Measurements from ENCODE around the gene RPL31.

RPL31 gene

GRCh38 chr2:101001691-101002561 lies at the start of gene RPL31:
TSS of gene RPL31 (plus strand) at chr2:101002289. CDS start at chr2:101002702, 413 bp downstream.
- DNase-seq: peak; percentile 98

GRCh38 chr2:100952512-100952911 lies 49.6 kb upstream of the RPL31 start:
- DNase-seq: no peak

GRCh38 chr2:100953406-100954043 lies 48.6 kb upstream of the RPL31 start:
- DNase-seq: no peak

- no peak for DNase-seq
Observed at GRCh38 chr2:100954044-100954420, 48.1 kb upstream of the RPL31 start.

GRCh38 chr2:100955226-100955625 lies 46.9 kb upstream of the RPL31 start:
- DNase-seq: no peak

GRCh38 chr2:100956081-100956480 lies 46.0 kb upstream of the RPL31 start:
- DNase-seq: no peak

- DNase-seq: peak; percentile 99
Observed at GRCh38 chr2:100957996-100958653, 44.0 kb upstream of the RPL31 start.

- DNase-seq: peak; percentile 76
Observed at GRCh38 chr2:100959225-100959880, 42.7 kb upstream of the RPL31 start.

- DNase-seq: no peak
Observed at GRCh38 chr2:100960688-100961087, 41.4 kb upstream of the RPL31 start.

GRCh38 chr2:100962366-100963025 lies 39.6 kb upstream of the RPL31 start:
- DNase-seq: no peak

- DNase-seq: no peak
Observed at GRCh38 chr2:100963026-100963375, 39.1 kb upstream of the RPL31 start.

GRCh38 chr2:100964222-100964621 lies 37.9 kb upstream of the RPL31 start:
- DNase-seq: no peak

GRCh38 chr2:100964681-100965169 lies 37.4 kb upstream of the RPL31 start:
- DNase-seq: peak; percentile 59

- no peak for DNase-seq
Observed at GRCh38 chr2:100965596-100965995, 36.5 kb upstream of the RPL31 start.

GRCh38 chr2:100967716-100968115 lies 34.4 kb upstream of the RPL31 start:
- DNase-seq: no peak

GRCh38 chr2:100968146-100969145 lies 33.6 kb upstream of the RPL31 start:
- no peak for DNase-seq

- no peak for DNase-seq
Observed at GRCh38 chr2:100969998-100970397, 32.1 kb upstream of the RPL31 start.

- DNase-seq: no peak
Observed at GRCh38 chr2:100971221-100971620, 30.9 kb upstream of the RPL31 start.

- no peak for DNase-seq
Observed at GRCh38 chr2:100972452-100972851, 29.6 kb upstream of the RPL31 start.

- DNase-seq: no peak
Observed at GRCh38 chr2:100974712-100975520, 27.2 kb upstream of the RPL31 start.

- DNase-seq: no peak
Observed at GRCh38 chr2:100975521-100975785, 26.6 kb upstream of the RPL31 start.

Measured in fibroblast of upper back skin (primary cell).